Spleen (tissue), 11 donors: Measurements from ENCODE around the gene HIVEP1. TPM values are rescaled to one million over a fixed set of nuclear protein-coding genes. Genes with fewer than 3 reads are reported as not detected.

Source experiments
- DNase-seq: peaks from one replicate; pipeline ENCODE4 v3.0.0-alpha.2; 2020
- H3K27ac ChIP-seq, 8 donors: fragments of 200-600 bp; sonication (generic) in 7 of 8; 1 replicate in 4 of 8; 2 replicates in 4 of 8; pipeline versions ENCODE4 v1.5.0 to v1.8.0; 2016 to 2021; ENCODE audit warnings: inconsistent platforms in 4 of 8, mild to moderate bottlenecking in 4 of 8, moderate library complexity in 1 of 8
- H3K27me3 ChIP-seq, 7 donors: fragments of 200-600 bp; sonication (generic) in 6 of 7; replicated peaks in 1 of 7; 1 replicate in 4 of 7; 2 replicates in 3 of 7; pipeline versions ENCODE4 v1.5.0 to v1.8.0; 2016 to 2021; ENCODE audit warnings: inconsistent platforms in 3 of 7, mild to moderate bottlenecking in 1 of 7
- H3K36me3 ChIP-seq, 6 donors: fragments of 200-600 bp; sonication (generic) in 5 of 6; 1 replicate in 4 of 6; 2 replicates in 2 of 6; pipeline versions ENCODE4 v1.5.0 to v1.8.0; 2016 to 2021; ENCODE audit warnings: inconsistent platforms in 2 of 6
- H3K4me1 ChIP-seq, 6 donors: fragments of 200-600 bp; sonication (generic) in 5 of 6; 1 replicate in 3 of 6; 2 replicates in 3 of 6; pipeline versions ENCODE4 v1.5.0 to v1.8.0; 2016 to 2021; ENCODE audit warnings: inconsistent platforms in 3 of 6
- H3K4me3 ChIP-seq, 8 donors: fragments of 200-600 bp; sonication (generic) in 7 of 8; 1 replicate in 4 of 8; 2 replicates in 4 of 8; pipeline versions ENCODE4 v1.5.0 to v1.8.0; 2016 to 2021; ENCODE audit warnings: inconsistent platforms in 4 of 8, mild to moderate bottlenecking in 4 of 8, moderate library complexity in 2 of 8
- H3K9me3 ChIP-seq, 8 donors: fragments of 200-600 bp; sonication (generic) in 7 of 8; 1 replicate in 4 of 8; 2 replicates in 4 of 8; pipeline versions ENCODE4 v1.5.0 to v1.8.0; 2016 to 2021; ENCODE audit warnings: inconsistent platforms in 4 of 8
- CTCF ChIP-seq, 11 experiments: fragments of 200-600 bp in 7 of 11; fragments of 450-650 bp in 4 of 11; sonication (generic) in 4 of 11; IDR thresholded peaks in 8 of 11; conservative IDR thresholded peaks in 3 of 11; 1 replicate in 7 of 11; 2 replicates in 4 of 11; pipeline versions ENCODE4 v1.4.0 to v1.8.0; 2016 to 2021; ENCODE audit warnings: antibody characterized with exemption in 11 of 11, inconsistent platforms in 4 of 11, mild to moderate bottlenecking in 1 of 11
- POLR2A ChIP-seq, 3 donors: fragments of 450-650 bp; IDR thresholded peaks; one replicate each; pipeline ENCODE4 v1.5.1; 2017; ENCODE audit warnings: antibody characterized with exemption in 3 of 3, mild to moderate bottlenecking in 1 of 3
- POLR2AphosphoS5 ChIP-seq, 3 donors: sonication (generic); formaldehyde crosslinking; IDR thresholded peaks; one replicate each; pipeline ENCODE4 v1.5.1; 2017; ENCODE audit warnings: antibody characterized with exemption in 3 of 3
- WGBS, 5 donors: extraction: QIAGEN DNeasy Blood & Tissue Kit in 3 of 5; methylation state at CpG; one replicate each; pipeline versions ENCODE4 v1.1.5 to v1.1.7; 2013 to 2018; 5-methylcytosine and 5-hydroxymethylcytosine counted together
- intact Hi-C: fragments of 100-400 bp; cut with DNase I; formaldehyde crosslinking; loops from one replicate; pipeline ENCODE4 v1.15.0; 2023; ENCODE audit warnings: low total_unique reads
- polyA plus RNA-seq, 3 donors: library from polyadenylated mRNA; stranded (reverse); fragments of 200-250 nt; gene quantifications; one replicate each; pipeline ENCODE4 v1.2.1, GENCODE V29; 2013
- total RNA-seq, 7 donors: library from RNA; depleted of rRNA in 3 of 7; stranded (reverse); fragments of >200 nt in 3 of 7; fragmentation: NEBNext Ultra II Directional in 4 of 7; extraction: Animal tissue kit (Norgen Biotek cat#: 25700) in 4 of 7; gene quantifications; one replicate each; pipeline versions ENCODE4 v1.1.0 to v1.2.1, GENCODE V29; 2016 to 2021
- donor health status: healthy with polysubstance abuse.
- donor health status: DM: no; HTN: no; CAD: no; lungs with moderate emphysema.
- donor health status: DM: no; HTN: no; CAD: no.
- donor health status: Bipolar disorder and iron deficiency.
- donor health status: healthy.
- donor health status: DM: no; HTN: no; CAD: no.
- donor health status: DM: yes; HTN: yes; CAD: no.

HIVEP1 gene
- total and polyA plus RNA-seq, 10 donors = 2.8 to 64.1 (median 39.7) TPM

DNA sequence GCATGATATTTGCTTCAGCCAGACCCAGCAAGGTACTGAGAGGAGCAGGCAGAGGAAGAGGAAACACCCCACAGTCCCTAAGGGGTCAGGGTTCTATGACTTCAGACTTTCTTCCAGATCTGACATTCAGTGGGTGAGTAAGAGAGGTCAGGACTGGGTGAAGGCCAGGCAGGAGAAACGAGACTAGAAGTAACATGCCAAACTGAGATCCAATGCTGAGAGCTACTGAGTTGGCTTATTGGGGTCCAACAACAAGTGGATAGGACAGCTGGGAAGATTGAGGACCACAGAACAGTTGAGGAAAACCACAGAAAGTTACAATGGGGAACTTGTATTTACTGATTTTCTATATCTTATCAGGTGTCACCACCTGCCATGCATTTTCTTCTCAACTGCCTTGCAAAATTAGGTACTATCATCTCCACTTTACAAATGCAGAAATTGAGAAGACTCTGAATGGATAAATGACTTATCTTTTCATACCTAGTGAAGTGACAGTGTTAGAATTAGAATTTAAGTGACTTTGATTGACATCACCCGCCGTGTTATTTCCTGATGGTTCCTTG, 43.8 kb upstream of the HIVEP1 start:
- Histone ChIP-seq H3K36me3 (no peaks in the 10 kb centered on the region), H3K27me3 (no peaks in the 10 kb centered on the region), H3K9me3 (no peaks in the 10 kb centered on the region), H3K27ac (peak overlapping the region in 3 of 8 donors; percentile 9 to 58 (median 40)), H3K4me1 (peaks cover 0 to 17% (median 13%) of the 10 kb centered on the region in 6 donors), H3K4me3 (no peak overlapping the region)
- TF ChIP-seq CTCF (IDR thresholded peaks at IDR 0.05 in 8 of 11, conservative IDR thresholded peaks at IDR 0.05 in 3 of 11) (no peak), POLR2A (IDR thresholded peaks at IDR 0.05) (no peak), POLR2AphosphoS5 (IDR thresholded peaks at IDR 0.05) (no peak)
- whole genome bisulfite sequencing, 5 donors = 71 to 81% (median 76%) methylated on average over 3 of the region's 3 CpGs
- DNase-seq = no peak
- intact Hi-C loops = no loop called here

DNA sequence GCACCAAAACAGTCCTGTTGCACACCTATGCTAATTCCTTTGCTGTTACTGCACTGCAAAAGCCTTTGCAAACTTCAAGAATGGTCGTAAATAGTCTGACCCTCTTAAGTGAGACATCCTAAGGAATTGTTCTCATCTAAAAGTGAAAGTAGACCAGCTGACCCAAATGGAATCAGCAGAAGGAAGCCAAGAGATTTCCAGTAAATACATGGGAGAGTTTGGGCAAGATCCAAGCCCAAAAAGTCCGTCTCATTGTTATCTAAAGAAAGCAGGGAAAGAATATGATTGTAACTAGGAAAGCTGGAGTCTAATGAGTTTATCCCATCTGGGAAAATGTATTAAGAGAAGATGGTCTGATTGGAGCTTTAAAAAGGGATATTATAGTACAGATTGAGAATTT, 43.0 kb upstream of the HIVEP1 start:
- 50 to 79% (median 59%) methylated on average over 2 of the region's 2 CpGs for WGBS, 5 donors
- H3K4me3 ChIP-seq = peak overlapping the region in 1 of 8 donors; percentile 22
- no peaks in the 10 kb centered on the region for H3K9me3 ChIP-seq
- H3K27me3 ChIP-seq = no peaks in the 10 kb centered on the region
- TF ChIP-seq CTCF (IDR thresholded peaks at IDR 0.05 in 8 of 11, conservative IDR thresholded peaks at IDR 0.05 in 3 of 11) = no peak
- TF ChIP-seq POLR2AphosphoS5 (IDR thresholded peaks at IDR 0.05) = no peak
- no peak for TF ChIP-seq POLR2A (IDR thresholded peaks at IDR 0.05)
- peak overlapping the region in 5 of 8 donors; percentile 32 to 58 (median 40) for H3K27ac ChIP-seq
- intact Hi-C loops = no loop called here
- H3K4me1 ChIP-seq = peaks cover 0 to 17% (median 13%) of the 10 kb centered on the region in 6 donors
- DNase-seq = no peak
- H3K36me3 ChIP-seq = no peaks in the 10 kb centered on the region

- no peaks in the 10 kb centered on the region for H3K36me3 ChIP-seq
- no peaks in the 10 kb centered on the region for H3K9me3 ChIP-seq
- H3K27ac ChIP-seq = no peak overlapping the region
- no peak overlapping the region for H3K4me3 ChIP-seq
- no peak for TF ChIP-seq CTCF (IDR thresholded peaks at IDR 0.05 in 8 of 11, conservative IDR thresholded peaks at IDR 0.05 in 3 of 11)
- no peak for TF ChIP-seq POLR2AphosphoS5 (IDR thresholded peaks at IDR 0.05)
- no peak for TF ChIP-seq POLR2A (IDR thresholded peaks at IDR 0.05)
- 94 to 96% (median 95%) methylated on average over 3 of the region's 3 CpGs for WGBS, 5 donors
- H3K4me1 ChIP-seq = peaks cover 0 to 19% (median 14%) of the 10 kb centered on the region in 6 donors
- H3K27me3 ChIP-seq = no peaks in the 10 kb centered on the region
- intact Hi-C loops = no loop called here
- no peak for DNase-seq
These were observed 42.0 kb upstream of the HIVEP1 start for GRCh38 chr6:11970114-11970513.

DNA sequence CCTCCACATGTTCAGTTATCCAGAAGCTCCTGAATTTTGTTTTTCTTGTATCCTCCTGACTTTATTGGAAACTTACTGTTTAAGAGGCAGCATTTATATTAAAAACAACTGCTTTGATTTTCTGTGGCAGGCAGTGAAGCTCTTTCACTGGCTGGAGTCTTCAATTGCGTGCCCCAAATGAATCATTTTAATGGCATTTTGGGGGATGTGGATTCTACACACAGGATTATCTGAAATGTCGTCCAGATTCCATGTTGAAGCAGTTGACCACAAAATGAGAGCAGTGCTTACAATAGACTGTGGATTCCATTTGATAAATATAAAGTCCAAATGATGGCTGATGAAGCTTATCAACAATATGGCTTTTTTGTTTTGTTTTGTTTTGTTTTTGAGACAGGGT, 41.0 kb upstream of the HIVEP1 start:
- Histone ChIP-seq H3K4me3 (no peak overlapping the region), H3K36me3 (no peaks in the 10 kb centered on the region), H3K27me3 (no peaks in the 10 kb centered on the region), H3K27ac (no peak overlapping the region), H3K9me3 (no peaks in the 10 kb centered on the region), H3K4me1 (peaks cover 6 to 29% (median 23%) of the 10 kb centered on the region in 6 donors)
- no peak for DNase-seq
- no peak for TF ChIP-seq POLR2AphosphoS5 (IDR thresholded peaks at IDR 0.05)
- TF ChIP-seq POLR2A (IDR thresholded peaks at IDR 0.05) = no peak
- no peak for TF ChIP-seq CTCF (IDR thresholded peaks at IDR 0.05 in 8 of 11, conservative IDR thresholded peaks at IDR 0.05 in 3 of 11)
- intact Hi-C loops = no loop called here
- WGBS, 5 donors = 54 to 91% (median 86%) methylated on average over 2 of the region's 2 CpGs
